Fibroblast of mammary gland (primary cell): ENCODE measurements around the gene TSHZ2.

ENCODE experiments used
- DNase-seq: peaks from one replicate; pipeline ENCODE4 v3.0.0-alpha.2; 2010; ENCODE audit warnings: low read depth
- H3K4me3 ChIP-seq: 2 replicates; pipeline ENCODE4 v1.5.1; 2011; ENCODE audit warnings: low read depth, mild to moderate bottlenecking, low read length, moderate library complexity; ENCODE audit not compliant: control insufficient read depth
- TF ChIP-seq, protein P1 (sequence below): conservative IDR thresholded peaks from 2 replicates; pipeline ENCODE4 v1.5.1; 2011; ENCODE audit warnings: low read depth, low read length, inconsistent platforms; ENCODE audit not compliant: control insufficient read depth, insufficient read depth

Gene TSHZ2

DNA sequence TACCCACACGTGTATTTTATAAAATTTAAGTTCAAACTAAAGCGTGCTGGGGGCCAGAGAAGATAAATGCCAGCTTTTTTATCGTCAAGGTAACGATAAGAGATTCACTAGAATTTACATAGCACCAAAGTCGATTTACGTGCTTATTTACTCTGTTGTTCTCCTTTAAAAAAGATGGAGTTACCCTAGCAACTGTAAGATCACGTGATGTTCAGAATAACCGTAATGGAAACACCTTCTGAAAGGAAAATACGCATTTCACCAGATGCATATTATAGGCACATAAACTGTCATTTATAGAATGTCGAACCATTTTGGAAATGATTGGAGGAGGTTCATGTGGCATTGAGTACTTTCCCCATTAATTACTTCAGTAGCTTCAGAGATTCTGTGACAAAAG is 207.6 kb downstream of the TSHZ2 start:
- DNase-seq: no peak
- H3K4me3 ChIP-seq: no peak overlapping the region
- TF ChIP-seq, protein P1, sequence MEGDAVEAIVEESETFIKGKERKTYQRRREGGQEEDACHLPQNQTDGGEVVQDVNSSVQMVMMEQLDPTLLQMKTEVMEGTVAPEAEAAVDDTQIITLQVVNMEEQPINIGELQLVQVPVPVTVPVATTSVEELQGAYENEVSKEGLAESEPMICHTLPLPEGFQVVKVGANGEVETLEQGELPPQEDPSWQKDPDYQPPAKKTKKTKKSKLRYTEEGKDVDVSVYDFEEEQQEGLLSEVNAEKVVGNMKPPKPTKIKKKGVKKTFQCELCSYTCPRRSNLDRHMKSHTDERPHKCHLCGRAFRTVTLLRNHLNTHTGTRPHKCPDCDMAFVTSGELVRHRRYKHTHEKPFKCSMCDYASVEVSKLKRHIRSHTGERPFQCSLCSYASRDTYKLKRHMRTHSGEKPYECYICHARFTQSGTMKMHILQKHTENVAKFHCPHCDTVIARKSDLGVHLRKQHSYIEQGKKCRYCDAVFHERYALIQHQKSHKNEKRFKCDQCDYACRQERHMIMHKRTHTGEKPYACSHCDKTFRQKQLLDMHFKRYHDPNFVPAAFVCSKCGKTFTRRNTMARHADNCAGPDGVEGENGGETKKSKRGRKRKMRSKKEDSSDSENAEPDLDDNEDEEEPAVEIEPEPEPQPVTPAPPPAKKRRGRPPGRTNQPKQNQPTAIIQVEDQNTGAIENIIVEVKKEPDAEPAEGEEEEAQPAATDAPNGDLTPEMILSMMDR: no peak

DNA sequence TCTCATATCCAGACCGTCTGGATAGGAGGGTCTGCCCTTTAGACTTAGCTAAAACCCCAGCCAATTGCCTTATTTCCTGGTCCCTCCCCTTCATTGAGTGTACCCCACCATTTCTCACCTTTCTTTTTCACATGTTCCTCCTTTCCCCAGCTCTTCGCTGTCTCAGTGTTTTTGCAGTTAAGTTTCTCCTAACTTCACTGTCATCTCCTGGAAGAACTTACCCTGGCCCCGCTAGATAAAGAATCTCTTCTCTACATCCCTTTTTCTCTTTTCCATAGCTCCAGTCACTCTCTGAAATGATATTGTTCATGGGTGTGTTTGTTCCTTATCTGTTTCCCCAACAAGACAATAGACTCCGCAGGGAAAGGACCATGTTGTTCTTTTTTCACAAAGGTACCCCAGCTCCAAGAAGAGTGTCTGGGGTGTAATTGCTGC is 208.8 kb downstream of the TSHZ2 start:
- H3K4me3 ChIP-seq: no peak overlapping the region
- no peak for DNase-seq
- TF ChIP-seq, protein P1: no peak

DNA sequence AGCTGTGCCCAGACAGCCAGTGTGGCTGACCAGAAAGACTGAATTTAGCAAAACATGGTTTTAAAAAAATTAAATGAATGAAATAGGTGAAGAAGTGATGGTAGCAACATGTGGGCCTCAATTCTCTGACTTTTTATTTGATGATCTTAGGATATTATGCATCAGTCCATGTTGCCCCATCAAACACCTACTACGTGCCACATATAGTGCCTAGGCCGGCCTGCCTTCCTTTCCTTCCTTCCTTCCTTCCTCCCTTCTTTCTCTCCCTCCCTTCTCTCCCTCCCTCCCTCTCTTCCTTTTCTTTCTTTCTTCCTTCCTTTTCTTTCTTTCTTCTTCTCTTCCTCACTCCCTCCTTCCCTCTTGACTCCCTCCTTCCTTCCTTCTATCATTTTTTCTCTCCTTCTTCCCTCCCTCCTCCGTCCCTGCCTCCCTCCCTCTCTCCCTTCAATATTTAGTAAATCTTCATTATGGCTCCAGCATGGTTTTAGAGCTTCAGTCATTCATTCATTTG is 209.8 kb downstream of the TSHZ2 start:
- no peak for DNase-seq
- TF ChIP-seq, protein P1: no peak
- no peak overlapping the region for H3K4me3 ChIP-seq

DNA sequence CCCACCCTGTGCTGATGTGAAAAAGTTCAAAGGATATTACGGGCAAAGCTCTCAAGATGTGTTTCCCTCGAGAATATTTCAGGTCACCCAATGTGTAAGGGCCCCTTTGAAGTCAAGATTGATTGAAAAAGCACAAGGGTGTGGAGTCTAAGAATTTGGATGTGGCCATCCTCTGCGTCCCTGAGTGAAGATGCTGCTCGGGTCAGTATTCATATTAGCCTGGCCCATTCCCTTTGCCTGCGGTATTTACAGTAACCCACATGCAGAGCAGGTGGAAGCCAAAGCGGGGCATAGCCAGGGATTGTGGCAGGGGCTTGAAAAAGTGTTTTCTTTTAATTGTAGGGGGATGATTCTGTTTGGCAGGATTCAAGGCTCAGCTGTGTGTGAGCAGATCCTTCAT is 211.0 kb downstream of the TSHZ2 start:
- TF ChIP-seq, protein P1: no peak
- DNase-seq: no peak
- H3K4me3 ChIP-seq: no peak overlapping the region

DNA sequence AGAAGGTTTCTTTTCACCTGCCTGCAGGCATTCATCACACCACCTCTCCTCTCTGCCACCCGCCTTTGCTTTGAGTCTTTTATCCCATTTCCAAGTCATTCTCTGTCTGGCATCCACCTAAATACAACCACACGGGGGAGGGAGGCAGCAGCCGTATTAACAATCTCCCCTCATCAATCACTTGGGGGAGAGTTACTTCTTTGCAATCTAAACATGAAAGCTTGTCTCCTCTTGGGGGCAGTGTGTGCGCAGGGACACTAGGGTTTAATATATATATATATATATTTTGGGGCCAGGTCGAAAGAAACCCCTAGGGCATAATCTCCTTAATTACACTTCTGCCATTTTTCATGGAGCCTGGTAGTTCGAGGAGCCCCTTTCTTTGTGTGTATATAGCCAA is 214.5 kb downstream of the TSHZ2 start:
- DNase-seq: no peak
- no peak overlapping the region for H3K4me3 ChIP-seq
- TF ChIP-seq, protein P1: no peak

DNA sequence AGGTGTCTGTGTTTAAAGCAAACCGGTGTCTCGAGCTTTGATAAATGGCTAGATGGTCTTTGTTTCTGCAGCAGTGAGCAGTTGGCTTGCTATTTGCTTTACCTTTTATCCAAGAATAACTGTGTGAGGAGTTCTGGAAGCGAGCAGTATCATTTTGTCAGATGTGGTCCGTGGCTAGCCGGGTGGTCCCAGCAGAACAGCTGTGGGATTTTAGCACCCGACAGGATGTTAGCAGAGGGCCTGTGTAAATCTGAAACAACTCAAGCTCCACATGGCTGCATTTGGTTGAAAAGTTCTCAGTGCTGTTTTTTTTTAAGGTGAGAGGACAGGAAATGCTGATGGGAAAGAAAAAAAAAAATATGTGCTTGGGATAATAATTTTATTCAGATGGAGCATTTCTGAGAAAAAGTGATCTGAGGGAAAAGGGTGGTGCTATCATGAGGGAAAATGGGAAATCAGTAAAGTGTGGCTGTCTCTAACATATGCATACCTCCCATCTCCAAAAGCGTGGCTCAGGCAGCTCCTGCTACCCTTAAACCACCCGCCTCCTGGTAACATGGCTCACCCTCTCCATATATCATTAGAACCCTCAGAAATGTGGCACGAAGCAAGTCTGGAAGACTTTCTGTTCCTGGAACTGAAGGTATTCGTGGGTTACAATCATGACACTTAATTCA is 215.4 kb downstream of the TSHZ2 start:
- no peak for DNase-seq
- TF ChIP-seq, protein P1: no peak
- no peak overlapping the region for H3K4me3 ChIP-seq
